GM19467 (cell line): Measurements from ENCODE around the gene CDX2.
"Not testable (repeated sequence)": the region's sequence is repeated elsewhere in the genome, so short reads cannot be mapped to it uniquely, and the experiment has no call there.

Source experiments
- ATAC-seq: cut with Tn5 transposase; IDR thresholded peaks from one replicate; pipeline ENCODE4 v1.9.1; 2021; ENCODE audit warnings: mild to moderate bottlenecking, moderate library complexity; ENCODE audit not compliant: unreplicated experiment

Gene CDX2

GRCh38 chr13:27965740-27966640 is 3.1 kb downstream of the CDX2 start:
- ATAC-seq: no peak

- ATAC-seq: no peak
Observed at GRCh38 chr13:27965343-27965739, 3.8 kb downstream of the CDX2 start.

- no peak for ATAC-seq
Observed at GRCh38 chr13:27964741-27965323, 4.3 kb downstream of the CDX2 start.

GRCh38 chr13:27964206-27964605 is 4.9 kb downstream of the CDX2 start:
- not testable (repeated sequence) for ATAC-seq

- no peak for ATAC-seq
Observed at GRCh38 chr13:27963491-27963890, 5.6 kb downstream of the CDX2 start.

GRCh38 chr13:27962982-27963381 is 6.1 kb downstream of the CDX2 start:
- ATAC-seq: no peak

GRCh38 chr13:27962128-27962841 is 6.8 kb downstream of the CDX2 start:
- ATAC-seq: no peak

- ATAC-seq: no peak
Observed at GRCh38 chr13:27961227-27962085, 7.7 kb downstream of the CDX2 start.

- ATAC-seq: no peak
Observed at GRCh38 chr13:27960362-27961226, 8.5 kb downstream of the CDX2 start.

- no peak for ATAC-seq
Observed at GRCh38 chr13:27959976-27960361, 9.1 kb downstream of the CDX2 start.

GRCh38 chr13:27956576-27957300 is 12.4 kb downstream of the CDX2 start:
- ATAC-seq: no peak

- no peak for ATAC-seq
Observed at GRCh38 chr13:27955014-27955591, 14.0 kb downstream of the CDX2 start.

- peak; percentile 15 for ATAC-seq
Observed at GRCh38 chr13:27954406-27954851, 14.7 kb downstream of the CDX2 start.

GRCh38 chr13:27953676-27954405 is 15.3 kb downstream of the CDX2 start:
- peak; percentile 83 for ATAC-seq

- ATAC-seq: peak; percentile 26
Observed at GRCh38 chr13:27952876-27953675, 16.0 kb downstream of the CDX2 start.

GRCh38 chr13:27942972-27943371 is 26.1 kb downstream of the CDX2 start:
- no peak for ATAC-seq
